ENCODE results near the gene ATP1A4. TPM values are rescaled to one million over a fixed set of nuclear protein-coding genes. Genes with fewer than 3 reads are reported as not detected.

The ATP1A4 gene
- polyA plus RNA-seq, 2 donors = 0.06 TPM; not detected in 1

DNA sequence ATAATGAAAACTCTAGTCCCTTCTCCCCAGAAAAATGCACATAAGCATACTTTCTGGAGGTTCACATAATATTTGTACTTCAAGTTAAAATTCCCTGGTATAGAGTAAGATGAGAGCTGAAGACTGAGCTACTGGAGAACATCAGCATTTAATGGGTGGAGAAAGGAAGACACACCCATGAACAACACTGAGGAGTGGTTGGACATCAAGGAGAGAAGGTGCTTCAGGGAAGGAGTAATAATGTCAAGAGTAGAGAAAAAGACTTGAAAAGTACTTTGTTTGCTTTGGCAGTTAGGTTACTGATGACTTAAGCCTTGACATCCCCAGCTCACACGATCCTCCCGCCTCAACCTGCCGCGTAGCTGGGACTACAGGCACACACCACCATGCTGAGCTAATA lies 75.6 kb downstream of the ATP1A4 start:
- Histone ChIP-seq H3K9me3 (ENCODE audit: control insufficient read depth in 2 of 2, insufficient read depth in 1 of 2, low read depth in 1 of 2, low read length in 1 of 2) (no peaks in the 10 kb centered on the region), H3K27ac (ENCODE audit: low read depth in 2 of 2, low read length in 1 of 2) (no peak overlapping the region), H3K4me1 (ENCODE audit: control insufficient read depth in 2 of 2, insufficient read depth in 2 of 2, low read length in 1 of 2) (no peaks in the 10 kb centered on the region), H3K27me3 (ENCODE audit: control insufficient read depth in 1 of 2, insufficient read depth in 2 of 2, low read length in 2 of 2) (no peaks in the 10 kb centered on the region), H3K4me3 (ENCODE audit: low read depth in 1 of 2, low read length in 2 of 2) (no peak overlapping the region), H3K36me3 (ENCODE audit: control insufficient read depth in 2 of 2, insufficient read depth in 2 of 2, low read length in 1 of 2) (peaks cover 23 to 24% of the 10 kb centered on the region in 2 donors)
- WGBS, 2 donors = 53 to 73% methylated on average over 4 of the region's 4 CpGs

DNA sequence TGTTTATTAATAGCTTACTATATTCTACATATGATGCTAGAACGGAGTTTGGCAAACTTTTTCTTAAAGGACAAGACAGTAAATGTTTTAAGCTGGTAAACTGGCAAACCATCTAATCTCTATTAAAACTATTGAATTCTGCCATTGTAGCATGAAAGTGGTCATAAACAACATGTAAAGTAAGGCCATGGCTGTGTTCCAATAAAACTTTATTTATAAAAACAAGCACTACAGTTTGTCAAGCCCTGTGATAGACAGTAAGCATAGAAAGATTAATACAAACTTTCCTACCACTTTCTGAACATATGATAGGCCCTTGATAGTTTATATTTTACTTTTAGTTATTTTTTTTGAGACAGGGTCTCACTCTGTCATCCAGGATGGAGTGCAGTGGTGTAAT lies 76.2 kb downstream of the ATP1A4 start:
- 76 to 80% methylated on average over 1 of the region's 1 CpG for WGBS, 2 donors
- H3K9me3 ChIP-seq (ENCODE audit: control insufficient read depth in 2 of 2, insufficient read depth in 1 of 2, low read depth in 1 of 2, low read length in 1 of 2) = no peaks in the 10 kb centered on the region
- peaks cover 21 to 24% of the 10 kb centered on the region in 2 donors for H3K36me3 ChIP-seq (ENCODE audit: control insufficient read depth in 2 of 2, insufficient read depth in 2 of 2, low read length in 1 of 2)
- H3K4me3 ChIP-seq (ENCODE audit: low read depth in 1 of 2, low read length in 2 of 2) = no peak overlapping the region
- no peak overlapping the region for H3K27ac ChIP-seq (ENCODE audit: low read depth in 2 of 2, low read length in 1 of 2)
- H3K4me1 ChIP-seq (ENCODE audit: control insufficient read depth in 2 of 2, insufficient read depth in 2 of 2, low read length in 1 of 2) = no peaks in the 10 kb centered on the region
- H3K27me3 ChIP-seq (ENCODE audit: control insufficient read depth in 1 of 2, insufficient read depth in 2 of 2, low read length in 2 of 2) = no peaks in the 10 kb centered on the region

DNA sequence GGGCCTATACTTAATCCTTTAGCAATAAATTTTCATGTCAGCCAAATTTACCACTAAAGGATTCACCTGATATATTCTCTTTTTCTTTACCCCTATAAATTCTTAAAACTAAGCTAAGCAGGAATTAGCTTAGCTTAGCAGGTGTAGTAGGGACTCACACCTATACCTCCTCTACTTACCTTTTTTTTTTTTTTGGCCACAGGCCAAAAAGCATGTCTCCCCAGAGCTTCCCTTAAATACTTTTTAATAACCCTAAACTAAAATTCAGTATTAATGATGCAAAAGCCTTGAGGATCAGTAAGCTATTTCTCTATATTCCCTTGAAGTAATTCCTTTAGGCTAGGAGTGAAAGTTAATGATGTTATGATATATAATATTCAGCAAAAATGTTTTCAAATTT lies 77.0 kb downstream of the ATP1A4 start:
- Histone ChIP-seq H3K36me3 (ENCODE audit: control insufficient read depth in 2 of 2, insufficient read depth in 2 of 2, low read length in 1 of 2) (peaks cover 19 to 20% of the 10 kb centered on the region in 2 donors), H3K27ac (ENCODE audit: low read depth in 2 of 2, low read length in 1 of 2) (no peak overlapping the region), H3K27me3 (ENCODE audit: control insufficient read depth in 1 of 2, insufficient read depth in 2 of 2, low read length in 2 of 2) (no peaks in the 10 kb centered on the region), H3K4me3 (ENCODE audit: low read depth in 1 of 2, low read length in 2 of 2) (no peak overlapping the region), H3K9me3 (ENCODE audit: control insufficient read depth in 2 of 2, insufficient read depth in 1 of 2, low read depth in 1 of 2, low read length in 1 of 2) (no peaks in the 10 kb centered on the region), H3K4me1 (ENCODE audit: control insufficient read depth in 2 of 2, insufficient read depth in 2 of 2, low read length in 1 of 2) (no peaks in the 10 kb centered on the region)

DNA sequence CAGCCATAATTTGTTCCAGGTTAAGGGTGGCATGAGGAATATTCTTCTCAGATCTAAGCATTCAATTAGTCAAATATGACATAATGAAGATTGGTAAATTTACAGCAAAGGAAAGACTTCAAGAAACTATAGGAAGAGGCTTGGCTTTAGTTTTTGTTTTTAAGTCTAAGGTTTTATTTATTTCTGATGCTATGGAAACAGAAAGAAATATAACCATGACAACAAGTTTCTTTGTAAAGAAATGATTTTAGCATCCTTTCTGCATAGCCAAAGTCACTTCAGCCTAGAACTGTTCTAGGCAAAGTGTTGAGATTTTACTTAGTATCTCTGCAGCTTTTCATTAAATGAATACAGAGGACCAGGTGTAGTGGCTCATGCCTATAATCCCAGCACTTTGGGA lies 81.5 kb downstream of the ATP1A4 start:
- Histone ChIP-seq H3K4me1 (ENCODE audit: control insufficient read depth in 2 of 2, insufficient read depth in 2 of 2, low read length in 1 of 2) (no peaks in the 10 kb centered on the region), H3K4me3 (ENCODE audit: low read depth in 1 of 2, low read length in 2 of 2) (no peak overlapping the region), H3K36me3 (ENCODE audit: control insufficient read depth in 2 of 2, insufficient read depth in 2 of 2, low read length in 1 of 2) (peaks cover 3 to 6% of the 10 kb centered on the region in 2 donors), H3K27me3 (ENCODE audit: control insufficient read depth in 1 of 2, insufficient read depth in 2 of 2, low read length in 2 of 2) (no peaks in the 10 kb centered on the region), H3K9me3 (ENCODE audit: control insufficient read depth in 2 of 2, insufficient read depth in 1 of 2, low read depth in 1 of 2, low read length in 1 of 2) (no peaks in the 10 kb centered on the region), H3K27ac (ENCODE audit: low read depth in 2 of 2, low read length in 1 of 2) (no peak overlapping the region)

Other genes starting within 250 kb of the ATP1A4 start
- gene TAGLN2, start 226.1 kb upstream of the ATP1A4 start, polyA plus RNA-seq = 100 to 1,000 TPM; 309 to 366 TPM
- gene IGSF9, start 206.0 kb upstream of the ATP1A4 start, polyA plus RNA-seq = 10 to 100 TPM in 1 of 2 donors, 1 to 10 TPM in 1; 7.4 to 16.1 TPM
- gene SLAMF9, start 197.4 kb upstream of the ATP1A4 start, polyA plus RNA-seq = under 1 TPM; 0.05 to 0.14 TPM
- 1 to 10 TPM; 2.1 TPM for gene PIGM, start 119.6 kb upstream of the ATP1A4 start, polyA plus RNA-seq
- gene KCNJ10, start 81.4 kb upstream of the ATP1A4 start, polyA plus RNA-seq = not detected
- not detected for gene KCNJ9, start 70.1 kb upstream of the ATP1A4 start, polyA plus RNA-seq
- gene IGSF8, start 53.0 kb upstream of the ATP1A4 start, polyA plus RNA-seq = 10 to 100 TPM; 12.6 to 16.1 TPM
- gene ATP1A2, start 35.8 kb upstream of the ATP1A4 start, polyA plus RNA-seq = 1 to 10 TPM; 3.4 to 4.3 TPM
- gene CASQ1, start 39.0 kb downstream of the ATP1A4 start, polyA plus RNA-seq = under 1 TPM; 0.14 to 0.35 TPM
- gene PEA15, start 53.8 kb downstream of the ATP1A4 start, polyA plus RNA-seq = 100 to 1,000 TPM; 152 to 159 TPM
- gene DCAF8, start 110.9 kb downstream of the ATP1A4 start, polyA plus RNA-seq = 10 to 100 TPM; 47.8 to 55.0 TPM
- 10 to 100 TPM in 1 of 2 donors, 1 to 10 TPM in 1; 8.1 to 20.1 TPM for gene PEX19, start 133.5 kb downstream of the ATP1A4 start, polyA plus RNA-seq
- gene COPA, start 191.6 kb downstream of the ATP1A4 start, polyA plus RNA-seq = 10 to 100 TPM; 45.1 to 51.1 TPM
- gene NCSTN, start 191.8 kb downstream of the ATP1A4 start, polyA plus RNA-seq = 10 to 100 TPM; 34.2 to 34.9 TPM
- under 1 TPM; 0.08 to 0.09 TPM for gene NHLH1, start 215.5 kb downstream of the ATP1A4 start, polyA plus RNA-seq
- gene VANGL2, start 249.0 kb downstream of the ATP1A4 start, polyA plus RNA-seq = 1 to 10 TPM; 4.5 to 6.8 TPM

All from esophagus (tissue), 2 donors.